HG02840 (cell line): Measurements from ENCODE around the gene GLB1L2.

Experiments
- ATAC-seq: cut with Tn5 transposase; IDR thresholded peaks from one replicate; pipeline ENCODE4 v1.9.1; 2021; ENCODE audit warnings: mild to moderate bottlenecking, moderate library complexity, moderate number of reproducible peaks; ENCODE audit not compliant: unreplicated experiment, low FRiP score

The GLB1L2 gene

DNA sequence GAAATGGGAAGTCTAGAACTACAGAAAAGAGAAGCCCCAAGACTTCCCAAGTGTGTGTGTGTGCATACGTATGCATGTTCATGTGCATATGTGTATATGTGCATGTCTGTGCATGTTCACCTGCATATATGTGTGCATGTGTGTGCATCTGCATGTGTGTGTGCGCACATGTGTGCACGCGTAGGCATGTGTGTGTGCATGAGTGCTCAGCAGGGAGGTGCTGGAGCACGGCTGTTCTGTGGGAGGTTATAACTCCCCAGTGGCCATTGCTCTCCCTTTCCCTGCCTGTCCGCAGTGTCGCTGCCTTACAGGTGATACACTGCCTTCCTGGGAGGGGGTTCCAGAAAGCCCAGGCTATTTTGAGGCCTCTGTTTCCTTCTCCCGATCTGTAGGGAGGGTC, 50.5 kb downstream of the GLB1L2 start:
- ATAC-seq: no peak

DNA sequence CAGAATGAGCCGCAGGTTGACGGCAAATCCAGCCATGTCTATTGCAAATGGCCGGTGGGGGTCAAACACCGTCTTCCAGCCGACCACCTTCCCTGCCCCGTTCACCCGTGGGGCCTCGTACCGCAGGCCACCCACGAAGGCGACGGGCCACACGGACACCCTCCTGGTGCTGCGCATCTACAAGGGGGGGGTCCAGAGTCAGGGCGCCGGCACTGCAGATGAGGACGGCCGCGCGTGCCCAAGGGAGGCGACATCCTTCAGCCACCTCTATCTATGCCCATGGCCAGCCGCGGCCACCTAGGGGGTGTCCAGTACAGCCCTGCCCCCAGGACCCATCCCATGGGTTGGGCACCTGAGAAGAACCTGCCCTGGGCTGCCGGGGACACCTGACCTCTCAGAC, 51.0 kb downstream of the GLB1L2 start:
- no peak for ATAC-seq

DNA sequence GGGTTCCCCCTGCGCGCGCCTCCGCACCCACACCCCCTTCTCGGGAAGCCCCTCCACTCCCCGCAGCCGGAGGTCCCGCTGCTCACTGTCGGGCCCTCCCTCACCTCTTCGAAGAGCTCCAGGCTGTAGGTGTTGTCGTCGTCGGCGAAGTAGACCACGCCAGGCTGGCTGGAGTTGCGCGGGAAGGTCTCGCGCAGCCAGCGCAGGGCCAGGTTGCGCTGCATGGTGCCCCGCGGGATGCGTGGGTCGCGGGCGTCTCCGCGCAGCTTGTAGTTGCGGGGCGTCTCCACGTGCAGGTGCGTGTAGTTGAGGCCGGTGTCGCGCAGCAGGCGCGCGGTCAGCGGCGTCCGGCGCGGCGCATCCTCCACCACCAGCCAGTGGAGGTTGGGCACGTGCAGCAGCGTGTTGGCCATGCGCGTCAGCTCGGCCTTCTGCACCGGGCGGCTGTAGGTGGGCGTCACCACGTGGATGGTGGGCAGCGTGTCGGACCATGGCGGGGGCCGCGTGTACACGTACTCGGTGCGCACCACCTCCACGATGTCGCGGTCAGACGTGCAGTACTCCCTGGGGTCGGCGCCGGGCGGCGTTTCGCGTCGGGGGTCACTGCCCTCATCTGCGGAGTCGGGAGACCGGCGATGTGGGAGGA, 51.9 kb downstream of the GLB1L2 start:
- ATAC-seq: no peak

DNA sequence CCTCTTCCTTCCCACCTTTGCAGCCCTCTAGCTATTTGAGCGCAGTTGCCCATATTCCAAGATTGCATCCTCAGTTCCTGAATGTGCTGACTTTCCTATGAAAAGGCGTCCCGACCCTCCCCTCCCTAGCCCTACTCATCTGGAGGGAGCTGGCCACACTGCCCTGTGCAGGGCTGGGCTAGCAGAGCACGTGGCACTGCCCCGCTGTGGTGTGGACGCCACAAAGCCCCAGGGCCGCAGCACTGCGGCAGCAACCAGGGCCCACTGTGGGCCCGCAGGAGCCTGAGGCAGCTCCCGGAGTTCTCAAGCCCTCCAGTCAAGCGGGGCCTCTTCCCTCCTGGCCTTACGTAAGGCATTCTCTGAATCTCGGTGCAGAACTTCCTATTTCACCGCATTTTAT, 52.6 kb downstream of the GLB1L2 start:
- no peak for ATAC-seq

DNA sequence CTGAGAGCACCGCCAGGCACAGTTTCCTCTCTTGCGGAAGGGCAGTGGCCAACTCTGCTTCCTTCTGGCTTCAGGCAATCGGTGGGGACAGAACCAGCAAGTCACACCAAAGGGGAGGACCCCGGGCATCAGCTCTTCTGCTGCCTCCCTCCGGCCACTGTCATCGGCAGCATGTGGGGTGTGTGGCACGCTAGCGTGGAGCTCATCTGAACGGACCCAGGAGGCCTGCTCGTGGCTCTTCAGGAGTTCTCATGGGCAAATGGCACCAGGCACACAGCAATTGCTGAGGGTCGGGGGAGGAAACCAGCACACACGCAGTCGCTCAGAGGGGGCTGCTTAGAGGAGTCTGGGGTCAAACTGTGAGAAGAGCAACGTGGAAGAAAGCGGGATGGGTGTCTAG, 53.4 kb downstream of the GLB1L2 start:
- no peak for ATAC-seq

DNA sequence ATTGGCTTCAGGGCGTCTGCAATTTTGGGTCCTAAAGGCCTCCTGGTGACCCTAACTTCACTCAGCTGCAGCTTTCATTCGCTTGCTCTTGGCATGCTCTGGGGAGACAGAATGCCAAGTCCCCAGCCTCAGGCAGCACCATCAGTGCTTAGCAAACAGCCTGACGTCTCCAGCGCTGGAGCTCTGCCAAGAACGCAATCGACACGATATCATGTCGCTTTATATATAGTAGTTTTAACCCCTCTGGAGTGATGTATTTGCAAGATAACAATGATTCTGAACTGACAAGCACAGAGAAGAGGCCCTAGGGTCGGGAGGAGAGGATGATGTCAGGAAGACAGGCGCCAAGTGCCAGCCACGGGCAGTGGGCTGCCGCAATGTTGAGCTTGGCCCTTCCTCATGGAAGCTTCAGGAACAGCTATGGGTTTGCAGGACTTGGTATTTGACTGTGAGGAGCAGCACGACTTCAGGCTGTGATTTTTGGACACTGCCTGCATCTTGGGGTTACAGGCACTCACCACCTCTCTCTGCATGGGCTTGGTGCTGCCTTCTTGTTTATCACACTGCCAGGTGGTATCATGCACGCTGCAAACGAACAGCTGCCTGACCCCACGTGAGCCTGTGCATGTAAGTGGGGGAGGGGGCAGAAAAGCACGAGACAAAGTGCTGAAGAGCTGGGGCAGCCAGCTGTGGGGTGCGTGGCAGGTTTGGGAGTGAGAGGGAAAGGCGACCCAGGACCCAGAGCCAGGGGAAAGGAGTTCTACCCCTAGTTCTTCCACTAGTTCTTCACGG, 54.2 kb downstream of the GLB1L2 start:
- ATAC-seq: no peak

DNA sequence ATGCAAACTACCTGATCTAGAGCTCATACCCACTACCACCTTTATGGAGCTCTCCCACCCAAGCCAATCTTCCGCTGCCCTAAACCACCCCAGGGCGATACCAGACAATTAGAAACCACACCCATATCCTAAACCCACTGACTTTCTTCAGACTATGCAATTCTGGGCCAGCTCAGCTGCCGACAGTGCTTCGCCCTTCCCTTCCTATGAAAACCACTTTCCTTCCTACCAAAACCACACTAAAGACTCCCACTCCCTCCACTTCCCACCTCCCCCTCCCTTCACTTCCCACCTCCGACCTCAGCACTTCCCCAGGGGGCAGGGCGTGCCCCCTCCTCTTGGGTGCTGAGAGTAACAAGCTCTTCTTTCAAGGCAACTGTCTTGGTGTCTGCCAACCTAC, 55.2 kb downstream of the GLB1L2 start:
- no peak for ATAC-seq

DNA sequence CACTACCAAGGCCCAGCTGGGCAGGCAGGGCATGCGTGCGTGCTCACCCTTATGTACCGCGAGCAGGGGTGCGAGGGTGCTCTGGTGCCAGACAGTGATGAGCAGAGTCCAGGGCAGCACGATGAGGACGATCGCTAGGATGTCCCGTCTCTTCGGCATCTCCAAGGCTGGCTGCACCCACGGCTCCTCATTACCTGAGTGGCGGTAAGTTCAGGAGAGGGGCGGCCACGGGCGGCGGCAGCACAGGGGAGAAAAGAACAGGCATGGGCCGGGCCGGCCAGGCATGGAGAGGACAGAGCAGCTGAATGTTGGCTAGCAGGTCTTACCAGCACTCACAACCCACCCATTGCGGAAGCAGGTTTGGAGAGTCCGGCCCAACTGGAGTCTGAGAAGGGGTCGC, 55.7 kb downstream of the GLB1L2 start:
- no peak for ATAC-seq

DNA sequence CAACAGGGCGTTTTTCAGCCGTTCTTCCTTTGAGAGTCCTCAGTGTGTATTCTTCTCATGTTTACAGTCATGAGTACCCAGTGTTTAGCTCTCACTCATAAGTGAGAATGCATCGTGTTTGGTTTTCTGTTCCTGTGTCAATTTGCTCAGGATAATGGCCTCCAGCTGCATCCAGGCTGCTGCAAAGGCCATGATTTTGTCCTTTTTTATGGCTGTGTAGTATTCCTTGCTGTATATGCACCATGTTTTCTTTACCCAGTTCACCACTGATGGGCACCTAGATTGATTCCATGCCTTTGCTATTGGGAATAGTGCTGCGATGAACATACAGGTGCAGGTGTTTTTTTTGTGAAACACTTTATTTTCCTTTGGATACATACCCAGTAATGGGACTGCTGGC, 56.8 kb downstream of the GLB1L2 start:
- ATAC-seq: no peak

DNA sequence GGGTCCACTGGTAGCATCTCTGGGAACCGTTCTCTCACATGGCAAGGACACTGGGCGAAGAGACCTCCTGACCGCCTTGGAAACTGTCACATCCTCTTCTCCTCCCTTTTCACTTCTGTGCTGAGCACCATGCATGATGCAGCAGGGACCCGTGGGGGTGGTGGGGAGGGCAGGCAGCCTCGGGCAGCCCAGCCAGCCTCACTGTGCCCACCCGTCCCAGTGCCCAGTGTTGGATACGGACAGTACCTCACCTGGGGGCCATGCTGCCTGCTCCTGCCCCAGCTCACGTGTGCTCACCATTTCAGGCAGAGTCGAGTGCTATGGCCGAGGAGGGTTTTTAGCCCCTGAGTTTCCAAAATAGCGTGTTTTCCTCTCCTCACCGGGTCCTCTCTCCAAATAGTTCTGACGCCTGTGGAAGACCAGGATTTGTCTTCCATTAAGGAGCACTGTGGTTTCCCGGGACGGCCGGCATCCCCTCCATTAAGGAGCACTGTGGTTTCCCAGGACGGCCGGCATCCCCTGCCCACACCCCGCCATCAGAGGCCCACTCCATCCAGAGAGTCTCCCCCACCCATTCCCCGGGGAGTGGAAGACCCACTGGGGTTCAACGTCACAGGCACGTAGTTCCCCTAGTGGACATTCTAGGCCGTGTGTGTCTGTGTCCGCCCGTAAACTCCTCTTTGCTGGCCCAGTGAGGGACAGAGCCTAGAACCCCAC, 57.8 kb downstream of the GLB1L2 start:
- ATAC-seq: no peak

DNA sequence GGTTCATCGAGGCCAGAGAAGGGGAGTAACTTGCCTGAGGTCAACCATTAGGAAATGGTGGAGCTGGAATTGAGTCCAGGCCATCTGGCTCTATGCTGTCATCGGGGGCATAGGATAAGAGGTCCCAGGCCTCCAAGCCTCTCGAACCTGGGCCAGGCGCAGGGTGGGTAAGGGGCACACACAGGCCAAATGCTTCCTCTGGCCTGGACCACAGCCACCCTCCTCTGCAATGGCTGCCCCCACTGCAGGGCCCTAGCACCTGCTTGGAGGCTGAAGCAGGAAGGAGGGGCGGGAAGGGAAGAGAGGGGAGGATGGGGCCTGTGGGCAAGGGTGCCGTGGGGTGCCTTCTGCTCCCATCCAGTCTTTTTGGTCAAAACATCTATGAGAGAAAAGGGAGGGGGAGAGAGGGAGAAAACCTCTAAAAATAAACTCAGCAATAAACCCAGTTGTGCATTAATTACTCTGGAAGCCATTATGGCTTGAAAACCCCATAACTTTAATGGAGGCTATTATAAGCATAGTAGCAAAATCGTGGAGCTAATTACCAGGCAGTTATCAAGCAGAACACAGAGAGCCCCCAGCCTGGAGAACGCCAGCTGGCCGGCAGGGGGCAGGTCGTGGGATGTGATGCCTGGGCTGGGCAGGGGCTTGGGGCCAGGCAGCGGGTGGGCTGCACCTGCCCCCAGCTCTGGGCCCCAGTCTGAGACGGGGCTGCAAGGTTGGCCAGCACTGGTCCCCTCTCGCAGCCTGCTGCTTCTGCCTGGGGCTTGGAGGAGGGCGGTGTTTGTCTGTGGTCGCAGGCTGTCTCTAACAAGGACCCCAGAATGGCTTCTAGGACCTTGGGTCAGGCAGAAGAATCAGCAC, 59.1 kb downstream of the GLB1L2 start:
- no peak for ATAC-seq

DNA sequence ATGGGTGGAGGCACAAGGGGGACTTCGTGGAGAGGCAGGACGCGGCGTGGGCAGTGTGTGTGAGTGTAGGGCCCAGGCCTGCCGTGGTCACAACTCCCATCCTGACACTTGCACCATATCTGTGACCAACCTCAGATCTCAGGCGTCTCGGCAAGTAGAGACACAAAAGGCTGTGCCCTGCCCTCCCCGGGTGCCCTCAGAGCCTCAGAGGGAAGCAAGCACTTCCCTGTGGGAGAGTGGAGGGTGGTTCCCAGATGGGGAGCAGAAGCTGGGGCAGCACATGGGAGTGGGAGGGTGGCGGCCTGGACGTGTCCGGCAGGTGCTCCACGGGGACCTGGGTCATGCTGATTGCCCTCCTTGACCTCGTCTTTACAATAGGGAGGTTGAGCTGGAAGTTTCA, 59.9 kb downstream of the GLB1L2 start:
- ATAC-seq: no peak

DNA sequence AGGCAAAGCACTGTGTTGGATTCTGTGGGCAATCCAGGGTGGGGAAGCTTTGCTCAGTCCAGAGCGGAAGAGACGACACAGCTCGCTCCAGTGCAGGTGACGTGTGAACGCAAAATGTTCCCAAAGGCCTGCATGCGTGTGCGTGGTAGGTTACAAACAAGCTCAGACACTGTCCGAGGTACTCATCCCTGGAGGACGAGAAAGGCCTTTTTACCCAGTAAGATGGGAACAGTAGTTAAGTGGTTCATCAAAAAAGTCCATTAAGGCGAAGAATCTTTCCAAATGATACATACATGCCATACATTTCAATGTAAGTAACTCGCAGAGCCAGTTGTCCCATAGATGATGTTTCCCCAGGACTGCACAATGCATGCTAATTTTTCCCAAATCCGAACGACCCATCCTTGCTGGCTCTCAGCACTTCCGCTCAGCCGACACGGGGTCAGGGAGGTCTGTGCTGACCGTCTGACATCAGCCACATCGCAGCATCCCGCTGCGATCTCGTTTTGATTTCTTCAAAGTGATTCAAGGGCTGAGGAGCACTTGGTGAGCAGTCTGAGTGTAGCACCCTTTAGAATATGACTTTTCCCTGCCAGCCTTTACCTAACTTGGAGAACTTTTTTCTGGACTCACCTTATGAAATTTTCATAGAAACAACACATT, 61.3 kb downstream of the GLB1L2 start:
- no peak for ATAC-seq

DNA sequence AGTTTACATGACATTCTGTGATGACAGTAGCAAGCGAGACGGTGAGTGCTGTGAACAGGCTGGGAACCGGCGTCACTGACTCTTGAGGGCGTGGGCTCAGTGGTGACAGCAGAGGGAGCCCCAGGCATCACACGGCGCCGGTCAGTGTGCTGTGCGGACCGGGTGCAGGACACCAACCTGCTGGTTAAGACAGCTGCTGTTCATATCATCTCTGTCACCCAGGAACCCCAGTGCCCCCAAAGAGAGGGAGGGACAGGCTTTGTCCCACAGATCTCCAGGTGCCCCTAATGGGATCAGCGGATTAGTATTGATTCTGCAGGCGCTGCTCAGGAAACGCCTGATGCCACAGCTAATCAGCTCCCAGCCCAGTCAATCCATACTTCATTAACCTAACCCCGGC, 61.9 kb downstream of the GLB1L2 start:
- no peak for ATAC-seq

DNA sequence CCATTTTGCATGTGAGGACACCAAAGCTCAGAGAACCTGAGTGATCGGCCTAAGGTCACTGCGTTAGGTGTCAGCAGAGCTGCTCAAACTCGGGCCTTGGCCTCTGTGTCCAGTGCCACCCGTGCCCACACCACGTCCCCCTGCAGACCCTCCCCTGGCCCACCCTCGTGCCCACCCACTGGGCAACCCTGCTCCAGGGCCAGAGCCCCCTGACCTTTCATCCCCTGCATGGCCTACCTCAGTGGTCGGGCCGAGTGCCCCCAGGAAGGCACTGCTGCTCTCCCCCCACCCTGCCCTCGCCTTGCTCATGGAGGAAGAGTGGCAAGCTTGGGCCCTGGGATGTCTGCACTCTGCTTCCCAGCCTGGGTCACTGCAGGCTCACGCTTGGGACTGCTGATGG, 62.5 kb downstream of the GLB1L2 start:
- no peak for ATAC-seq

DNA sequence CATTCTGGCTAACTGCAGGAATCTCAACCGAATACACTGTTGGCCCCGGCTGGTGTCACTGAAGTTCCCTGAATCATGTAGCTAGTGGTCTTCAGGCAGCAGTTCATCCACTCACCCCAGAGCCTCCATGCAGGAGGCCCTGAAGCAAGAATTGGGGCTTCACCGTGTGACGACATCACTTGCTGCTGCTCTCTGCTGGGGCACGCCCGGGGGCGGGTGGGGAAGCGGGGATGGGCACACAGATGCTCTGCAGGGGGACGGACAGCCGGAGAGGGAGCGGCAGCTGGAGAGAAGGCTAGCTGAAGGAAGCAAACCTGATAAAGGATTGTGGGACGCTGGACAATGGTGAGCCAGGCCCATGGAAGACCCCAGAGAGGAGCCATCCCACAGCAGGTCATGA, 63.2 kb downstream of the GLB1L2 start:
- no peak for ATAC-seq

DNA sequence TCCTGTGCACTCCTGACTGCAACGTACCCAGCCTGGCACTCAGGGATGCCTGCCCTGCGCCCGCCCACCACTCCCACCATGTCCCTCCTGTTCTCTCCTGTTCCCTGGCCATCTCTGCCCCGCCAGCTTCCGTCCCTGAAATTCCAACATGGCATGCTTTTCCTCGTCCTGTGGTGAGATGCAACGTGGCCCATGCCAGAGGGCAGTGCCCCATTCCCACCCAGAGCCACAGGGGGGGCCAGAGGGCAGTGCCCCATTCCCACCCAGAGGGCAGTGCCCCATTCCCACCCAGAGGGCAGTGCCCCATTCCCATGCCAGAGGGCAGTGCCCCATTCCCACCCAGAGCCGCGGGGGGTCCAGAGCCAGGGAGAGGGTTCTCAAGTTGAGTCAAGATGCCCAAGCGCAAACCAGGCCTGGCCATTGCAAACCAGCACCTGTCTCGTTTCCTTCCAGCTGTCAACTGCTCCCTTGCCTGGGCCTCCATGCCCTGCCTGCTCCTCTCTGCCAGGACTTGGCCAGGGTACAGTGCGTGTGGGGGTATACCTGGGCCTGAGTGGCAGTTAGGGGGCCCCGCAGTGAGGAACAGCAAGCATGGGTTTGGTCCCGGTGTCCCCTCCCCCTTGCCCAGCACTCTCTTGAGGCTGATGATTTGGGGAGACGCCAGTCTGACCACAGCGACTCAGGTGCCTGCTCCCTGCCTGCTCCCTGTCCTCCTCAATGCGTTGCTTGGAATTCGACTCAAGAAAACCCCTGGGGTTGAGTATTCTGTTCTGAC, 65.7 kb downstream of the GLB1L2 start:
- ATAC-seq: no peak

DNA sequence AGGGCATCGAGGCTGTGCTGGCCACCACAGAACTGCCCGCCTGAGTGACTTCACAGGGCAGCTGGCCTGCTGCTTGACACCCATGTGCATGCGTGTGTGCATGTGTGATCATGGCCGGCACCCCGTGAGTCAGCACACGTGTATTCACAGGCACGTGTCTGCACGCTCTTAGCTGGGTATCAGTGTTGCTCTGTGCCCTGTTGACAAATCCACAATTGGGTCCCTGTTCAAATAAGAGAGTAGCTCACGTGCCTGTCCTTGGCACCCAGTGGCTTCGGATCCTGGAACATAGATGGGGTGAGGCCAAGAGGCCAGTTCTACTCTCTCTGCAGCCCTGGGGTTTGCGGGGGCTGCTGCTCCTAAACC, 66.3 kb downstream of the GLB1L2 start:
- ATAC-seq: no peak

DNA sequence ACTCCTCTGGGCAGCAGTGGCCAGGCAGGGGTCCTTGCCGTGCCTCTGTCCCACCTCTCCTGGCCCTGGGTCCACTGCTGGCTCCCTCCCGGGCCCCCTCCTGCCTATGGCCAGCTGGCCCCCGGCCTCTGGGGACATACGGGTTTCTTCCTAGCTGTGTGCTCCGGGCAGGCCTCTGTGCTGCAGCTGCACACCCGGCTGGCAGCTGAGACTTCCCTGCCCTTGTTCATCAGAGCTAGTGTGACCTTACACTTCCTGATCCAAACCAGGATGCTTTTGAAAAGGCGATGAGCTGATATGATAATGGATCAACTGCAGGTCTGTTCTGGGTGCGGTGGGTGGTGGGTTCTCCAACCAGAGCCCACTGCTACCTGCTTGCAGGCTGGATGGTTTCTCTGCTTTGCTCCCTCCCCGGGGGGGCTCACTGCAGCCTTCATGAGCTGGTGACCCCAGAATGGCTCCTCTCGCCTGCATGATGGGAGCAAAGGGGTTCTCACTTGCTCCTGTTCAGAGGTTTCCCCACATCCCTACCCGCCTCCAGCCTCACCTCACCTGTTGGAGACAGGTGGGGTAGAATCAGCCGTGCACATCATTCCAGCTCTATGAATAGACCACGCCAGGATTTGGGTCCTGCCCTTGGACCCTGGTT, 67.0 kb downstream of the GLB1L2 start:
- no peak for ATAC-seq
